NB4 (cell line): ENCODE results near the gene LRP11.

Source experiments
- CTCF ChIP-seq: IDR thresholded peaks from one replicate; pipeline ENCODE4 v1.5.1; 2012; ENCODE audit warnings: low read depth, low read length
- MYC ChIP-seq: IDR thresholded peaks from 2 replicates; pipeline ENCODE4 v1.6.1; 2011; ENCODE audit warnings: low read depth, low read length
- POLR2A ChIP-seq: IDR thresholded peaks from 2 replicates; pipeline ENCODE4 v1.6.1; 2011; ENCODE audit warnings: mild to moderate bottlenecking; ENCODE audit not compliant: insufficient read length; ENCODE audit errors: extremely low read depth
- TF ChIP-seq, protein P1 (sequence below): IDR thresholded peaks from 2 replicates; pipeline ENCODE4 v1.6.1; 2011; ENCODE audit warnings: low read depth, low read length

- TF ChIP-seq POLR2A (no peak), CTCF (no peak), MYC (no peak)
- TF ChIP-seq, protein P1, sequence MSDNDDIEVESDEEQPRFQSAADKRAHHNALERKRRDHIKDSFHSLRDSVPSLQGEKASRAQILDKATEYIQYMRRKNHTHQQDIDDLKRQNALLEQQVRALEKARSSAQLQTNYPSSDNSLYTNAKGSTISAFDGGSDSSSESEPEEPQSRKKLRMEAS = no peak
Observed at GRCh38 chr6:149895833-149896271, 31.7 kb upstream of the LRP11 start.
